ENCODE results near the gene KLHDC7B.

KLHDC7B gene

GRCh38 chr22:50586416-50586815, 40.7 kb downstream of the KLHDC7B start:
- H3K9ac ChIP-seq (ENCODE audit: insufficient read length): no peak overlapping the region
- no peak for DNase-seq (ENCODE audit: low read depth, low spot score)
- H3K4me3 ChIP-seq: no peak overlapping the region
- no peaks in the 10 kb centered on the region for H3K36me3 ChIP-seq (ENCODE audit: insufficient read depth, low read length)
- H3K27ac ChIP-seq: no peak overlapping the region
- TF ChIP-seq EZH2 (IDR thresholded peaks at IDR 0.05): no peak
- TF ChIP-seq FOXP2 (optimal IDR thresholded peaks at IDR 0.05; ENCODE audit: control extremely low read depth, extremely low read length, insufficient read depth): no peak
- TF ChIP-seq POLR2AphosphoS5 (IDR thresholded peaks at IDR 0.05; ENCODE audit: borderline replicate concordance, low read depth, low read length): no peak
- no peaks in the 10 kb centered on the region for H3K9me3 ChIP-seq (ENCODE audit: low read depth, low read length)

DNA sequence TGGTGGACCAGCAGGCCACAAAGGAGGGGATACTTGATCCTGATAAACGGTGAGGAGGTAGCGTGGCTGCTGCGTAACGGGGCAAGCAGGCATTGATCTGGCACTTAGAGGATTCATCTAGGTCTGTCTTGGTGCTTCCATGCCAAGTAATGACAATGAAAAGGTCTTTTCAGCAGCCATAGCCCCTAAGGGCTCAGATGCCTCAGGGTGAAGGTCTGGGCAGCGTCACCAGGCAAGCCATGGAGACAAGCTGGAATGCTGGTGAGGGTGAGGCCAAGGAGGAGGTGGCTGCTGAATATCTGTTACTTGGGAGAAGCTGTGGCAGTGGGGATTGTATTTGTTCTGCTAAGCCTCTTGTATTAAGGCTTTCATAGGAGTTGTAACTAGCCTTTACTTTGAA, 41.7 kb downstream of the KLHDC7B start:
- no peaks in the 10 kb centered on the region for H3K9me3 ChIP-seq (ENCODE audit: low read depth, low read length)
- TF ChIP-seq EZH2 (IDR thresholded peaks at IDR 0.05) (no peak), POLR2AphosphoS5 (IDR thresholded peaks at IDR 0.05; ENCODE audit: borderline replicate concordance, low read depth, low read length) (no peak), FOXP2 (optimal IDR thresholded peaks at IDR 0.05; ENCODE audit: control extremely low read depth, extremely low read length, insufficient read depth) (no peak)
- no peaks in the 10 kb centered on the region for H3K36me3 ChIP-seq (ENCODE audit: insufficient read depth, low read length)
- no peak overlapping the region for H3K27ac ChIP-seq
- no peak overlapping the region for H3K9ac ChIP-seq (ENCODE audit: insufficient read length)
- H3K4me3 ChIP-seq: no peak overlapping the region
- no peak for DNase-seq (ENCODE audit: low read depth, low spot score)

DNA sequence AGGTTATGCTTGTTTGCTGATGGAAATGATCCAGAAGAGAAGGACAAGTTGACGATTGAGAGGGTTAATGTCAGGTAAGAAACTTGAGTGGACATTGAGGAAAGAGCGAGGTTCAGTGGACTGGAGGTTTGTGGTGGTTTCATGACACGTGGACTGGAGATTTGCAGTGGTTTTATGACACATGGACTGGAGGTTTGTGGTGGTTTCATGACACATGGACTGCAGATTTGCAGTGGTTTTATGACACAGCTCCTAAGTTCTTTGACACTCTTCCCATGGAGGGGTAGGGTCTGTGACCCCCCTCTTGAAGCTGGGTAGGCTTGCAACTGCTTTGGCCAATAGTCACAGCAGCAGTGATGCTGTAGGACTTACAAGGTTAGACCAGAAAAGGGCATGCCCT, 49.5 kb downstream of the KLHDC7B start:
- H3K4me3 ChIP-seq: no peak overlapping the region
- no peak for DNase-seq (ENCODE audit: low read depth, low spot score)
- H3K27ac ChIP-seq: no peak overlapping the region
- no peaks in the 10 kb centered on the region for H3K36me3 ChIP-seq (ENCODE audit: insufficient read depth, low read length)
- no peaks in the 10 kb centered on the region for H3K9me3 ChIP-seq (ENCODE audit: low read depth, low read length)
- H3K9ac ChIP-seq (ENCODE audit: insufficient read length): no peak overlapping the region
- TF ChIP-seq FOXP2 (optimal IDR thresholded peaks at IDR 0.05; ENCODE audit: control extremely low read depth, extremely low read length, insufficient read depth): no peak
- no peak for TF ChIP-seq EZH2 (IDR thresholded peaks at IDR 0.05)
- no peak for TF ChIP-seq POLR2AphosphoS5 (IDR thresholded peaks at IDR 0.05; ENCODE audit: borderline replicate concordance, low read depth, low read length)

DNA sequence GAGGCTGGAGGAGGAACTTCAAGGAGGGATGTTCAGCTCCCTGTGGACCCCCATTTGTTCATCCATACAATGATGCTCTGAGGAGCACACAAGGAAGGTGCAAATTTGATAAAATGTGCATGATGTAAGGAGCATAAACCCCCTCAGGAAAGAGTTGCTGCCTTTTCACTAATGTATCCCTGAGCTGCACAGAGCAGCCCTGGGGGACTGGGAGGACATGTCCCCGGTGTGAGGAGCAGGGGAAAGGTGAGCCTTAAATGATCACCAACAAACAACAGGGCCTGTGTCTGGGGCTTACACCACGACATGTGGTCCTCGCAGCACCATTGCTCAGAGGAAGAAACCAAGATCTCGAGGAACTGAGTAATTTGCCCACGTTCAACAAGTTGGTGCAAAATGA, 51.4 kb downstream of the KLHDC7B start:
- Histone ChIP-seq H3K4me3 (no peak overlapping the region), H3K36me3 (ENCODE audit: insufficient read depth, low read length) (no peaks in the 10 kb centered on the region), H3K9me3 (ENCODE audit: low read depth, low read length) (no peaks in the 10 kb centered on the region), H3K9ac (ENCODE audit: insufficient read length) (no peak overlapping the region), H3K27ac (no peak overlapping the region)
- TF ChIP-seq FOXP2 (optimal IDR thresholded peaks at IDR 0.05; ENCODE audit: control extremely low read depth, extremely low read length, insufficient read depth) (no peak), EZH2 (IDR thresholded peaks at IDR 0.05) (no peak), POLR2AphosphoS5 (IDR thresholded peaks at IDR 0.05; ENCODE audit: borderline replicate concordance, low read depth, low read length) (no peak)
- DNase-seq (ENCODE audit: low read depth, low spot score): no peak

DNA sequence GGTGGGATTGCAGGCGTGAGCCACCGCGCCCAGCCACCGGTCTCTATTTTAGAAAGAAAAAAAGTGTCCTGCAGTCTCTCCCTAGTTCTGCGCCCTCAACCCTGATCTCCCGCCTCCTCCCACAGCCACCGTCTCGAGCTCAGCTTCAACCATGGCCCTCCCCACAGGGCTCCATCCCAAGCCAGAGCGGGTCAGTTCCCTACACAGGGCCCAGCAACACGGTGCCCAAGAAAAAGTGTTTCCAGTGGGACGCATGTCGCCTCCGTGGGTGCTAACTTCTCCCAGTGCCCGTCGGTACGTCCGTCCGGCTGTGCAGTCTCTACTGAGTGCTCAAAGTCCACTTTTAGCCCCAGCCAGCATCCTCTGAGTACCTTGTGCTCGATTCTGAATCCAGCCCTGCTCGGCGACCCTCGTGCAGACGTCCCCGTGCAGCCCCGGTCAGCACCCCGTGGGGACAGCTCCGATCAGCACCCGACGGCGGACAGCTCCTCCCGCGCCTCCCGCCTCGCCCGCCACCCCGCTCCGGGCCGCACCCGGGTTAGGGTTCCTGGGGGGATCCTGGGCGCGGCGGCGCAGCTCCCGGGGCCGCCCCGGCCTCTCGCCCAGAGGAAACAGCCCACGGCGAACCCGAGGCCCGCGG, 54.2 kb downstream of the KLHDC7B start:
- H3K4me3 ChIP-seq: no peak overlapping the region
- H3K9me3 ChIP-seq (ENCODE audit: low read depth, low read length): no peaks in the 10 kb centered on the region
- DNase-seq (ENCODE audit: low read depth, low spot score): no peak
- no peaks in the 10 kb centered on the region for H3K36me3 ChIP-seq (ENCODE audit: insufficient read depth, low read length)
- no peak overlapping the region for H3K9ac ChIP-seq (ENCODE audit: insufficient read length)
- TF ChIP-seq FOXP2 (optimal IDR thresholded peaks at IDR 0.05; ENCODE audit: control extremely low read depth, extremely low read length, insufficient read depth) (no peak), POLR2AphosphoS5 (IDR thresholded peaks at IDR 0.05; ENCODE audit: borderline replicate concordance, low read depth, low read length) (no peak), EZH2 (IDR thresholded peaks at IDR 0.05) (no peak)
- no peak overlapping the region for H3K27ac ChIP-seq

- Histone ChIP-seq H3K36me3 (ENCODE audit: insufficient read depth, low read length) (no peaks in the 10 kb centered on the region), H3K27ac (no peak within 1 kb of the TSS), H3K9ac (ENCODE audit: insufficient read length) (no peak within 1 kb of the TSS), H3K9me3 (ENCODE audit: low read depth, low read length) (no peaks in the 10 kb centered on the region), H3K4me3 (no peak within 1 kb of the TSS)
- DNase-seq (ENCODE audit: low read depth, low spot score): no peak
- TF ChIP-seq FOXP2 (optimal IDR thresholded peaks at IDR 0.05; ENCODE audit: control extremely low read depth, extremely low read length, insufficient read depth): no peak
- TF ChIP-seq EZH2 (IDR thresholded peaks at IDR 0.05): no peak
- no peak for TF ChIP-seq POLR2AphosphoS5 (IDR thresholded peaks at IDR 0.05; ENCODE audit: borderline replicate concordance, low read depth, low read length)
Observed at GRCh38 chr22:50600538-50600937, 54.8 kb downstream of the KLHDC7B start, which contains the start of gene MAPK8IP2. Gene MAPK8IP2, plus strand, starts transcription at chr22:50600793. Its CDS starts 26 bp downstream, at chr22:50600819.
